ENCODE results near the gene PARD3B.

Gene PARD3B

DNA sequence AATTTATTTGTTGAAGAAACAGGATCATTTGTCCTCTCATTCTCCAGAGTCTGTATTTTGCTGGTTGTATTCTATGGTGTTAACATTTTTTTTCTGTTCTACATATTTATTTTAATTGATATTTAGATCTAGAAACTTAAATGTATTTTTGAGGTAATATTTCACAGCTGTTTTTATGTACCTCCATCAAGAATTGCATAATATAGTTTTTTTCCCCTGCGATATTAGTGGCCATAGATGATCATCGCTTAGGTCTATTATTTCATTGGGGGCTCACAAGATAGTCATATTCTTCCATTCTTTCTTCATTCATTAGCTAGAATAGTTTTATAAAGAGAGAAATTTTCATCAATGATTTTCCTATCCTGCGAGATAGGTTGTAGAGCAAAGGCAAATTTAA, 89.3 kb downstream of the PARD3B start:
- no peak overlapping the region for H3K4me3 ChIP-seq (ENCODE audit: low read length)
- TF ChIP-seq, protein P1, sequence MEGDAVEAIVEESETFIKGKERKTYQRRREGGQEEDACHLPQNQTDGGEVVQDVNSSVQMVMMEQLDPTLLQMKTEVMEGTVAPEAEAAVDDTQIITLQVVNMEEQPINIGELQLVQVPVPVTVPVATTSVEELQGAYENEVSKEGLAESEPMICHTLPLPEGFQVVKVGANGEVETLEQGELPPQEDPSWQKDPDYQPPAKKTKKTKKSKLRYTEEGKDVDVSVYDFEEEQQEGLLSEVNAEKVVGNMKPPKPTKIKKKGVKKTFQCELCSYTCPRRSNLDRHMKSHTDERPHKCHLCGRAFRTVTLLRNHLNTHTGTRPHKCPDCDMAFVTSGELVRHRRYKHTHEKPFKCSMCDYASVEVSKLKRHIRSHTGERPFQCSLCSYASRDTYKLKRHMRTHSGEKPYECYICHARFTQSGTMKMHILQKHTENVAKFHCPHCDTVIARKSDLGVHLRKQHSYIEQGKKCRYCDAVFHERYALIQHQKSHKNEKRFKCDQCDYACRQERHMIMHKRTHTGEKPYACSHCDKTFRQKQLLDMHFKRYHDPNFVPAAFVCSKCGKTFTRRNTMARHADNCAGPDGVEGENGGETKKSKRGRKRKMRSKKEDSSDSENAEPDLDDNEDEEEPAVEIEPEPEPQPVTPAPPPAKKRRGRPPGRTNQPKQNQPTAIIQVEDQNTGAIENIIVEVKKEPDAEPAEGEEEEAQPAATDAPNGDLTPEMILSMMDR (conservative IDR thresholded peaks at IDR 0.05; ENCODE audit: low read depth, low read length), result no peak
- DNase-seq (ENCODE audit: low read depth), result no peak

DNA sequence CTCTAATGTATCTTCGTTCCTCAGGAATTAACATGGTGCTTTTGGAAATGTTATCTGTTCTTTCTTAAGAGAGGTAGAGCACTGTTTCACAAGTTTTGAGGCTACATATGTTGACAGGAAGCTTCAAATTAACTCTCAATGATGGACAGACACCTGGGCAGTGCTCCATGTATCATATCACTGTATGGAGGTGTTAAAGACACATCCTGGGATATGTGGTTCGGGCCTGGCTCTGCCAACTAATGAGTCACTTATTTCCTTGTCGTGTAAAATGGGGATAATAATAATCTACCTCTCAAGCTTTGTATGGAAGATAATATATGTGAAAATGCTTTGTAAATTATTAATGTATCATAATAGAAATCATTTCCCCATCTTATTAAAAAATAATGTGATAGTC, 90.2 kb downstream of the PARD3B start:
- TF ChIP-seq, protein P1 (conservative IDR thresholded peaks at IDR 0.05; ENCODE audit: low read depth, low read length), result no peak
- H3K4me3 ChIP-seq (ENCODE audit: low read length), result no peak overlapping the region
- DNase-seq (ENCODE audit: low read depth), result no peak

DNA sequence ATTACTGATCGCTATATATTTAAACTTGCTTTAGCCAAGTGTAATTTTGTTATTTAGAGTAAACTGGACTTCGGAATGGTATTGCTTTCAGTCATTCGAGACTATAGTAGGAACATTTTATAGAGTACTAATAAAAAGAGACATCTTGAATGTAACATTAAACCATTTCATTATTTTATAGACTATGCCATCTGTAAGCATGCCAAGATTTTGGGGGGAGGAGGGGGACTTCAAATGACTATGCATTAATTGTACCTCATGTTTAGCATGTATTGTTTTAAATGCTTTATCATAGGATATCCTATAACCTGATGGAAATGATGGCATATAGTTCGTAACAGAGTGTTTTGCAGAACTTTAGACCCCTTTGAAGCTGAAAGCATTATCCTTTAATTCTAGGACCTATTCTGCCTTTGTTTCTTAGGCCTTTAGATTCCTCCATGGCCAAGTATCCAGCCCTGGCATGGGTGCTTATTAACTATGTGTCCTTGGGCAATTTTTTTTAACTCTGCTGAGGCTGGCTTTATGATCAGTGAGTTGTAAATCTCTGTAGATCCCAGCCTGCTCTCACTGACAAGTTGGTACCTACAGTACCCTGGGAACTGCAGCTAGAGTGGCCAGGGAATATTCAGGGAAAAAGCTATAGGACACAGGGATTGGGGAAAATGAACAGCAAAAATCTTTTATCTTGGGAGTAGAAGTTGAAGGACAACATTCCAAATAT, 93.4 kb downstream of the PARD3B start:
- TF ChIP-seq, protein P1 (conservative IDR thresholded peaks at IDR 0.05; ENCODE audit: low read depth, low read length), result no peak
- DNase-seq (ENCODE audit: low read depth), result no peak

DNA sequence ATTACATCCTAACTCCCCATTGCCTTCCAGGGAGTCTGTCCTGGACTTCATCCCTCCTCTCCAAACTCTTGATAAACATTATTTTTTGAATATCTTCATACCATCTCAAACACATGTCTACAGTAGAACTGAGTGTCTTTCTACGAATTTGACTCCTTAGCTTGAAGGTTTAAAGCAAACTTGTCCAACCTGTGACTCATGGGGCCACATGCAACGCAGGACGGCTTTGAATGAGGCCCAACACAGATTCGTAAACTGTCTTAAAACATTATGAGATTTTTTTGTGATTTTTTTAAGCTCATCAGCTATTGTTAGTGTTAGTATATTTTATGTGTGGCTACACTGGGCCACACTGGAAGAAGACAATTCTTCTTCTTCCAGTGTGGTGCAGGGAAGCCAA, 98.1 kb downstream of the PARD3B start:
- DNase-seq (ENCODE audit: low read depth), result no peak
- TF ChIP-seq, protein P1 (conservative IDR thresholded peaks at IDR 0.05; ENCODE audit: low read depth, low read length), result no peak
- no peak overlapping the region for H3K4me3 ChIP-seq (ENCODE audit: low read length)

More for the DNA sequence above, 93.4 kb downstream of the PARD3B start:
- H3K4me3 ChIP-seq (ENCODE audit: low read length), result no peak overlapping the region

DNA sequence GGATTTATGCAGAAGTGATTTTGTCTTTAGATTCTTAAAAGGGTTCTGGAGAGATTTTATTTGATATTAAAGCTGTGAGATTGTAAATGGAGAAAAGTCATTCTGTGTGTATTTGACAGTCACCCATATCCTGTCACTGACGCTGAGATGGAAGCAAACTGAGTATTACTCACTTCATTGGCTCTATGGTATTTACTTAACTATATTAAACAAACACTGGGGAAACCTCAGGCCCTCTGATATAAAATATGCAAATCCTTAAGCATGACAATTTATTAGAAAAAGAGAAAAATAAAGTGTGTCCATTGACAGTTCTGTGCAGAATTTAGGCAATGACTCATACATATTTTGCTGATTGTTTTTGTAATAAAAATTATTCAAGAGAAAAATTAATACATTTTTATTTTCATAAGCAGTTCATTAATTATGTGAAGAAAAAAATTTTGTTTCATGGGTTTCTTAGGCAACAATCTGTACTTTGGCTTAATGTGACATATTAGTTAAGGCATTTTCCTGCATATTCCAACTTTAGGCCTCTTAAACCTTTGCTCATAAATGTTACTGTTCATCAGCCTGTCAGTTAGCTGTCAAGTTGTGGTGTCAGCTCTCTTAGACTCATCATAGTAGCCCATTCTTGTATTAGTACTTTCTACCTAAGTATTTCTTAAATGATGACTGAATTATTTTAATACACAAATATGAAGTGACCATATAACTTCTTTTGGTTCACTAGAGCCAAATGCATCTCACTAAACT, 99.9 kb downstream of the PARD3B start:
- TF ChIP-seq, protein P1 (conservative IDR thresholded peaks at IDR 0.05; ENCODE audit: low read depth, low read length), result no peak
- H3K4me3 ChIP-seq (ENCODE audit: low read length), result no peak overlapping the region
- DNase-seq (ENCODE audit: low read depth), result no peak

DNA sequence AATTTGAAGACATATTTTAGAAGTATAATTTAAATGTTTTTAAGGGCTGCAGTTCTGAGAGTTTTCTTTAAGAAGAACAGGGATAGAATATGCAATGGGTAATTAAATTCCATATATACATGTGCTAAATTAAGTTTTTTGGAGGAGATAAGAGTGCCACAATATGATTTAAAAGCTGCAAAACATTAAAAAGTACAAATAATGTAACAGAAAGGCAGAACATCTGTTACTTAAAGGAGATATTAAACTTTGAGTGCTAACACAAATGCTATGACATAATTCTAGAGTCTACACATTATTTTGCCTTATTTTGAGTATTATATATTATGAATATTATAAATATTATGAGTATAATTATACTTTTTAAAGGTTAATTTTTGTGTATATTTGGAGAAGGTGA, 102.4 kb downstream of the PARD3B start:
- DNase-seq (ENCODE audit: low read depth), result no peak
- no peak overlapping the region for H3K4me3 ChIP-seq (ENCODE audit: low read length)
- TF ChIP-seq, protein P1 (conservative IDR thresholded peaks at IDR 0.05; ENCODE audit: low read depth, low read length), result no peak

DNA sequence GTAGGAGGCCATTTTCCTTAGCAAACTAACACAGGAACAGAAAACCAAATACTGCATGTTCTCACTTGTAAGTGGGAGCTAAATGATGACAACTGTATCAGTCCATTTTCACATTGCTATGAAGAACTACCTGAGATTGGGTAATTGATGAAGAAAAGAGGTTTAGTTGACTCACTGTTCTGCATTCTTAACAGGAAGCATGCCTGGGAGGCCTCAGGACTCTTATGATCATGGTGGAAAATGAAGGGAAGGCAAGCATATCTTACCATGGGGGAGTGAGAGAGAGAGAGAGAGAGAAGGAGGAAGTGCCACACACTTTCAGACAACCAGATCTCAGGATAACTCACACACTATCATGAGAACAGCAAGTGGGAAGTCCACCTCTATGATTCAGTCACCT, 105.3 kb downstream of the PARD3B start:
- no peak overlapping the region for H3K4me3 ChIP-seq (ENCODE audit: low read length)
- no peak for DNase-seq (ENCODE audit: low read depth)
- TF ChIP-seq, protein P1 (conservative IDR thresholded peaks at IDR 0.05; ENCODE audit: low read depth, low read length), result no peak

Measured in retinal pigment epithelial cell (primary cell).